ENCODE results near the gene USPL1. TPM values are rescaled to one million over a fixed set of nuclear protein-coding genes. Genes with fewer than 3 reads are reported as not detected.

The USPL1 gene
- total and polyA plus RNA-seq, 9 donors, result 12.1 to 26.8 (median 22.4) TPM

DNA sequence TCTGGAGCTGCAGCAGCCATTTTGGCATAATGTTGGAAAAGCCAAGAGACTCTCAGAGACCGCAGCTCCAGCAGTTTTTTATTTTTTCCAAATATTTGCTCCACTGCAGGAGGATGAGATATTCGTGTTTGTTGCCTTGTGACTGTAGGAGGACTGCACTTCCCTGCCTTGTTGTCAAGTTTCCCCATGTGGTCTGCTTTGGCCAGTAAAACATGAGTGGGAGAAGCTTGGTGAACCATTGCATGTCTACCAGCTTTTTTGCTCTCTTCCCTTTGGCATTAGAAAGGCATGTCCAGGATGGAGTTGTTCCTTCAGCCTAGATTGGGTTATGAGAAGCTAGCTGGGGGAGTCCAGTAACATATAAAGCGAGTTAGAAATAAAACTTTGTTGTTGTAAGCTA lies 69.9 kb downstream of the USPL1 start:
- Histone ChIP-seq H3K27ac (no peak overlapping the region), H3K9me3 (no peaks in the 10 kb centered on the region), H3K4me3 (no peak overlapping the region), H3K36me3 (no peaks in the 10 kb centered on the region), H3K4me1 (ENCODE audit: insufficient read depth) (peaks cover 3% of the 10 kb centered on the region), H3K27me3 (no peaks in the 10 kb centered on the region)
- intact Hi-C loops (cut with DNase I), result no loop called here
- TF ChIP-seq, protein P1, sequence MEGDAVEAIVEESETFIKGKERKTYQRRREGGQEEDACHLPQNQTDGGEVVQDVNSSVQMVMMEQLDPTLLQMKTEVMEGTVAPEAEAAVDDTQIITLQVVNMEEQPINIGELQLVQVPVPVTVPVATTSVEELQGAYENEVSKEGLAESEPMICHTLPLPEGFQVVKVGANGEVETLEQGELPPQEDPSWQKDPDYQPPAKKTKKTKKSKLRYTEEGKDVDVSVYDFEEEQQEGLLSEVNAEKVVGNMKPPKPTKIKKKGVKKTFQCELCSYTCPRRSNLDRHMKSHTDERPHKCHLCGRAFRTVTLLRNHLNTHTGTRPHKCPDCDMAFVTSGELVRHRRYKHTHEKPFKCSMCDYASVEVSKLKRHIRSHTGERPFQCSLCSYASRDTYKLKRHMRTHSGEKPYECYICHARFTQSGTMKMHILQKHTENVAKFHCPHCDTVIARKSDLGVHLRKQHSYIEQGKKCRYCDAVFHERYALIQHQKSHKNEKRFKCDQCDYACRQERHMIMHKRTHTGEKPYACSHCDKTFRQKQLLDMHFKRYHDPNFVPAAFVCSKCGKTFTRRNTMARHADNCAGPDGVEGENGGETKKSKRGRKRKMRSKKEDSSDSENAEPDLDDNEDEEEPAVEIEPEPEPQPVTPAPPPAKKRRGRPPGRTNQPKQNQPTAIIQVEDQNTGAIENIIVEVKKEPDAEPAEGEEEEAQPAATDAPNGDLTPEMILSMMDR (IDR thresholded peaks at IDR 0.05), result no peak
- TF ChIP-seq POLR2A (IDR thresholded peaks at IDR 0.05) (no peak), EP300 (IDR thresholded peaks at IDR 0.05) (no peak)
- no peak for DNase-seq
- WGBS, 3 donors, result 76 to 81% (median 78%) methylated on average over 3 of the region's 3 CpGs

- Histone ChIP-seq H3K4me1 (ENCODE audit: insufficient read depth) (peaks cover 3% of the 10 kb centered on the region), H3K27ac (no peak overlapping the region), H3K9me3 (no peaks in the 10 kb centered on the region), H3K36me3 (no peaks in the 10 kb centered on the region), H3K27me3 (no peaks in the 10 kb centered on the region), H3K4me3 (no peak overlapping the region)
- no peak for TF ChIP-seq EP300 (IDR thresholded peaks at IDR 0.05)
- TF ChIP-seq, protein P1 (IDR thresholded peaks at IDR 0.05), result no peak
- TF ChIP-seq POLR2A (IDR thresholded peaks at IDR 0.05), result no peak
- intact Hi-C loops (cut with DNase I), result no loop called here
- WGBS, 3 donors, result 92 to 93% (median 92%) methylated on average over 14 of the region's 14 CpGs
- DNase-seq, result no peak
These were observed 72.0 kb downstream of the USPL1 start for GRCh38 chr13:30689752-30690151.

DNA sequence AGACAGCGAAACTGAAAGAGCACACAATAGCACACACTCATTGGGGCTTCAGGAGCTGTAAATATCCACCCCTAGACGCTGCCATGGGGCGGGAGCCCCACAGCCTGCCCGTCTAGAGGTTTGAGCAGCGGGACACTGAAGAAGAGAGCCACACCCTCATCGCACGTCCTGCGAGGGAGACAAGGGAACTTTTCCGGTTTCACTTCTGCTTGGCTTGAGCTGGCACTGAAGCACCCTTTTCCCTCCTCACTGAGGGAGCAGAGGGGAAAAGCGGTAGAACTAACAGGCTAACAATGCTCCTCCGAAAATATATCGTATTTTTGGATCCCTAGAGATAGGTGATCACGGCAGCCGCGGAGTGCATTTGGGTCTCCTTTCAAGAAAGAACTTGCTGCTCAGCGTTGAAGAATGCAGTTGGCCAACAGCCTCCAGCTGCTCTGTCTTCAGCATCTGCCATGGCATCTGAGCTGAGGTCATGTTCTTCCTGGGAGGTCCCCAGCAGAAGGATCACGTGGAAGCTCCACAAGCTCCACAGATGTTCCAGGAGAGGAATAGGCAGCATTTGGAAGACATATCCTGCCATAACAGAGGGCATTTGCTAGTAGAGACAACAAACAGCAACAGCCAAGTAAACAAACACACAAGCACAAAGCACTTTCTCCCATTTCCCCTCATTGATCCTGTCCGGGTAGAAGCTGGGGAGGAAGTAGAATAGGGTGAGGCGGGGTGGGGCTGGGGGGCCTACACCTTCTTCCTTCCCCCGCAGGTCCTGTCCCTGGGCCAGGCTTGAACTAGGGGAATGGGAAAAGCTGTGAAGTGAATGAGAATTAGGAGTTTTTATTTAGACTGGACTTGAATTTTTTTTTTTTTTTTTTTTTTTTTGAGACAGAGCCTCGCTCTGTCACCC lies 72.8 kb downstream of the USPL1 start:
- 37 to 41% (median 39%) methylated on average over 21 of the region's 21 CpGs for WGBS, 3 donors
- Histone ChIP-seq H3K4me3 (peak overlapping the region; percentile 10), H3K9me3 (no peaks in the 10 kb centered on the region), H3K4me1 (ENCODE audit: insufficient read depth) (peaks cover 3% of the 10 kb centered on the region), H3K36me3 (no peaks in the 10 kb centered on the region), H3K27me3 (no peaks in the 10 kb centered on the region), H3K27ac (no peak overlapping the region)
- intact Hi-C loops (cut with DNase I), result no loop called here
- TF ChIP-seq, protein P1 (IDR thresholded peaks at IDR 0.05), result no peak
- no peak for TF ChIP-seq POLR2A (IDR thresholded peaks at IDR 0.05)
- no peak for TF ChIP-seq EP300 (IDR thresholded peaks at IDR 0.05)
- DNase-seq, result peak in 3 of 5 donors; percentile 33 to 57 (median 47)

DNA sequence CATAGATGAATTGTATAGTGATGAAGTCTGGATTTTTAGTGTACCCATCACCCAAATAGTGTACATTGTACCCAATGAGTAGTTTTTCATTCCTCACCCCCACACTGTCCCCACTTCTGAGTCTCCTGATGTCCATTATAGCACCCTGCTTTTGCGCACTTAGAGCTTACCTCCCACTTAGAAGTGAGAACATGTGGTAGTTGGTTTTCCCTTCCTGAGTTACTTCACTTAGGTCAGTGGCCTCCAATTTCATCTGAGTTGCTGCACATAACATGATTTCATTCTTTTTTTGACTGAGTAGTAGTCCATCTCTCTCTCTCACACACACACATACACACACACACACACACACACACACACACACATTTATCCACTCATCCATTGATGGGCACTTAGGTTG lies 74.4 kb downstream of the USPL1 start:
- Histone ChIP-seq H3K36me3 (no peaks in the 10 kb centered on the region), H3K4me1 (ENCODE audit: insufficient read depth) (peaks cover 3% of the 10 kb centered on the region), H3K9me3 (no peaks in the 10 kb centered on the region), H3K27ac (no peak overlapping the region), H3K4me3 (no peak overlapping the region), H3K27me3 (no peaks in the 10 kb centered on the region)
- intact Hi-C loops (cut with DNase I), result no loop called here
- WGBS, 3 donors, result 90 to 94% (median 90%) methylated on average over 1 of the region's 1 CpG
- DNase-seq, result no peak
- TF ChIP-seq EP300 (IDR thresholded peaks at IDR 0.05) (no peak), POLR2A (IDR thresholded peaks at IDR 0.05) (no peak)
- TF ChIP-seq, protein P1 (IDR thresholded peaks at IDR 0.05), result no peak

Data from ovary (tissue), 9 donors.